ENCODE measurements around the gene TSPAN6.

DNA sequence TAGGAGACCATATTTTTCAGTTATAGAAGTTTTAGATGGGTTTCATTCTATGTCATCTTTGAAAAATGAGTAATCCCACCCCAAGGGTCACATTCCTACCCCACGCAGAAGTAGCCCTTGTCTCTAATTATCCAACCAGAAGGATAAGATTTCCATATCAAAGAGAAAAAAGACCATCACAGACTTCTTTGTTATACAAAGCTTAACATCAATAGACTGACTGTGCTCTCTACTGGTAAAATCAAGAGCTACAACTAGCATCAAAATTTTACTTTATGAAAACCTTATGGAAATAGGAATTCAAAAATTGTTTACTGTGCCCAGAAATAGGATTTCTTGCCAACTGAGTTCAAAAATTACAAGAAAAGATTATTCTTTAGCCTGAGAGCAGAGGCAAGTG is 27.0 kb downstream of the TSPAN6 start:
- TF ChIP-seq, protein P1, sequence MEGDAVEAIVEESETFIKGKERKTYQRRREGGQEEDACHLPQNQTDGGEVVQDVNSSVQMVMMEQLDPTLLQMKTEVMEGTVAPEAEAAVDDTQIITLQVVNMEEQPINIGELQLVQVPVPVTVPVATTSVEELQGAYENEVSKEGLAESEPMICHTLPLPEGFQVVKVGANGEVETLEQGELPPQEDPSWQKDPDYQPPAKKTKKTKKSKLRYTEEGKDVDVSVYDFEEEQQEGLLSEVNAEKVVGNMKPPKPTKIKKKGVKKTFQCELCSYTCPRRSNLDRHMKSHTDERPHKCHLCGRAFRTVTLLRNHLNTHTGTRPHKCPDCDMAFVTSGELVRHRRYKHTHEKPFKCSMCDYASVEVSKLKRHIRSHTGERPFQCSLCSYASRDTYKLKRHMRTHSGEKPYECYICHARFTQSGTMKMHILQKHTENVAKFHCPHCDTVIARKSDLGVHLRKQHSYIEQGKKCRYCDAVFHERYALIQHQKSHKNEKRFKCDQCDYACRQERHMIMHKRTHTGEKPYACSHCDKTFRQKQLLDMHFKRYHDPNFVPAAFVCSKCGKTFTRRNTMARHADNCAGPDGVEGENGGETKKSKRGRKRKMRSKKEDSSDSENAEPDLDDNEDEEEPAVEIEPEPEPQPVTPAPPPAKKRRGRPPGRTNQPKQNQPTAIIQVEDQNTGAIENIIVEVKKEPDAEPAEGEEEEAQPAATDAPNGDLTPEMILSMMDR (IDR thresholded peaks at IDR 0.05), result no peak
- TF ChIP-seq POLR2A (IDR thresholded peaks at IDR 0.05) (no peak), POLR2AphosphoS5 (IDR thresholded peaks at IDR 0.05) (no peak)

Data from suprapubic skin (tissue), 4 donors.